Effector CD8-positive, alpha-beta T cell (primary cell): ENCODE data around the gene DUS3L.

Experiments used
- DNase-seq: peaks from one replicate; lab custom pipeline; 2025; lab: John Stamatoyannopoulos, UW

DUS3L gene

GRCh38 chr19:5822181-5822844 is 31.4 kb upstream of the DUS3L start:
- no peak for DNase-seq

GRCh38 chr19:5821521-5822180 is 30.7 kb upstream of the DUS3L start:
- DNase-seq = no peak

GRCh38 chr19:5820785-5821184 is 29.8 kb upstream of the DUS3L start:
- no peak for DNase-seq

- no peak for DNase-seq
These were observed 27.6 kb upstream of the DUS3L start for GRCh38 chr19:5818594-5818993.

GRCh38 chr19:5817218-5817617 is 26.3 kb upstream of the DUS3L start:
- no peak for DNase-seq

GRCh38 chr19:5814852-5815246 is 23.9 kb upstream of the DUS3L start:
- no peak for DNase-seq

GRCh38 chr19:5814123-5814851 is 23.3 kb upstream of the DUS3L start:
- no peak for DNase-seq

- DNase-seq = no peak
These were observed 20.2 kb upstream of the DUS3L start for GRCh38 chr19:5811117-5811516.

- no peak for DNase-seq
These were observed 18.5 kb upstream of the DUS3L start for GRCh38 chr19:5809469-5809868.

GRCh38 chr19:5809053-5809452 is 18.1 kb upstream of the DUS3L start:
- no peak for DNase-seq

GRCh38 chr19:5808120-5808816 is 17.3 kb upstream of the DUS3L start:
- DNase-seq = no peak

- no peak for DNase-seq
These were observed 15.9 kb upstream of the DUS3L start for GRCh38 chr19:5806905-5807304.

- DNase-seq = no peak
These were observed 15.1 kb upstream of the DUS3L start for GRCh38 chr19:5806133-5806489.

- peak; percentile 64 for DNase-seq
These were observed 14.6 kb upstream of the DUS3L start for GRCh38 chr19:5805462-5806132.

GRCh38 chr19:5804516-5805461 is 13.8 kb upstream of the DUS3L start, which contains the start of gene NRTN:
TSS of gene NRTN (plus strand) at chr19:5805067. CDS start at chr19:5824166, 19,099 bp downstream.
- peak; percentile 53 for DNase-seq

- DNase-seq = peak; percentile 90
These were observed 13.0 kb upstream of the DUS3L start for GRCh38 chr19:5803752-5804515.

GRCh38 chr19:5803441-5803751 is 12.4 kb upstream of the DUS3L start:
- no peak for DNase-seq

- peak; percentile 18 for DNase-seq
These were observed 11.0 kb upstream of the DUS3L start for GRCh38 chr19:5801796-5802619.
